Uterus (tissue), 4 donors: ENCODE data around the gene TOB1. TPM values are rescaled to one million over a fixed set of nuclear protein-coding genes. Genes with fewer than 3 reads are reported as not detected.
A peak's percentile ranks its signal among the peaks of the same experiment; 100 is the strongest.

Experiments
- DNase-seq, 2 donors: peaks; one replicate each; pipeline ENCODE4 v3.0.0-alpha.2; 2019 to 2020
- H3K27ac ChIP-seq, 2 donors: fragments of 200-600 bp; sonication (generic); 1 replicate in 1 of 2; 2 replicates in 1 of 2; pipeline ENCODE4 v1.5.1; 2016 to 2018
- H3K27me3 ChIP-seq, 2 donors: fragments of 200-600 bp; sonication (generic); one replicate each; pipeline ENCODE4 v1.5.1; 2018 to 2019; ENCODE audit warnings: control low read depth in 1 of 2
- H3K36me3 ChIP-seq, 2 donors: fragments of 200-600 bp; sonication (generic); one replicate each; pipeline ENCODE4 v1.5.1; 2019; ENCODE audit warnings: control low read depth in 1 of 2
- H3K4me1 ChIP-seq, 2 donors: fragments of 200-600 bp; sonication (generic); one replicate each; pipeline ENCODE4 v1.5.1; 2018 to 2019; ENCODE audit warnings: control low read depth in 1 of 2
- H3K4me3 ChIP-seq, 2 donors: fragments of 200-600 bp; sonication (generic); 1 replicate in 1 of 2; 2 replicates in 1 of 2; pipeline ENCODE4 v1.5.1; 2018 to 2019; ENCODE audit warnings: mild to moderate bottlenecking in 1 of 2
- H3K9me3 ChIP-seq, 2 donors: fragments of 200-600 bp; sonication (generic); one replicate each; pipeline ENCODE4 v1.5.1; 2019; ENCODE audit warnings: control low read depth in 1 of 2
- POLR2A ChIP-seq, 2 donors: fragments of 450-650 bp; IDR thresholded peaks; one replicate each; pipeline ENCODE4 v1.6.1; 2016; ENCODE audit warnings: antibody characterized with exemption in 2 of 2, mild to moderate bottlenecking in 1 of 2, moderate library complexity in 1 of 2
- intact Hi-C: fragments of 100-400 bp; cut with DNase I; formaldehyde crosslinking; loops from one replicate; pipeline ENCODE4 v1.15.1; 2023; ENCODE audit warnings: low total_unique reads
- total RNA-seq, 4 donors: library from RNA; depleted of rRNA in 3 of 4; stranded (reverse); fragments of >200 nt in 3 of 4; gene quantifications; one replicate each; pipeline versions ENCODE4 v1.1.0 to v1.2.4, GENCODE V29; 2014 to 2023
- TF ChIP-seq, protein P1 (sequence below), 4 experiments: fragments of 200-600 bp in 2 of 4; fragments of 450-650 bp in 2 of 4; sonication (generic) in 2 of 4; IDR thresholded peaks; one replicate each; pipeline ENCODE4 v1.5.1; 2016 to 2019; ENCODE audit warnings: antibody characterized with exemption in 4 of 4, mild to moderate bottlenecking in 2 of 4, moderate library complexity in 1 of 4
- donor health status: DM: yes; HTN: yes; CAD: no.

Gene TOB1, protein sequence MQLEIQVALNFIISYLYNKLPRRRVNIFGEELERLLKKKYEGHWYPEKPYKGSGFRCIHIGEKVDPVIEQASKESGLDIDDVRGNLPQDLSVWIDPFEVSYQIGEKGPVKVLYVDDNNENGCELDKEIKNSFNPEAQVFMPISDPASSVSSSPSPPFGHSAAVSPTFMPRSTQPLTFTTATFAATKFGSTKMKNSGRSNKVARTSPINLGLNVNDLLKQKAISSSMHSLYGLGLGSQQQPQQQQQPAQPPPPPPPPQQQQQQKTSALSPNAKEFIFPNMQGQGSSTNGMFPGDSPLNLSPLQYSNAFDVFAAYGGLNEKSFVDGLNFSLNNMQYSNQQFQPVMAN
- 10 to 100 TPM; 16.5 to 64.3 (median 27.5) TPM for total RNA-seq

DNA sequence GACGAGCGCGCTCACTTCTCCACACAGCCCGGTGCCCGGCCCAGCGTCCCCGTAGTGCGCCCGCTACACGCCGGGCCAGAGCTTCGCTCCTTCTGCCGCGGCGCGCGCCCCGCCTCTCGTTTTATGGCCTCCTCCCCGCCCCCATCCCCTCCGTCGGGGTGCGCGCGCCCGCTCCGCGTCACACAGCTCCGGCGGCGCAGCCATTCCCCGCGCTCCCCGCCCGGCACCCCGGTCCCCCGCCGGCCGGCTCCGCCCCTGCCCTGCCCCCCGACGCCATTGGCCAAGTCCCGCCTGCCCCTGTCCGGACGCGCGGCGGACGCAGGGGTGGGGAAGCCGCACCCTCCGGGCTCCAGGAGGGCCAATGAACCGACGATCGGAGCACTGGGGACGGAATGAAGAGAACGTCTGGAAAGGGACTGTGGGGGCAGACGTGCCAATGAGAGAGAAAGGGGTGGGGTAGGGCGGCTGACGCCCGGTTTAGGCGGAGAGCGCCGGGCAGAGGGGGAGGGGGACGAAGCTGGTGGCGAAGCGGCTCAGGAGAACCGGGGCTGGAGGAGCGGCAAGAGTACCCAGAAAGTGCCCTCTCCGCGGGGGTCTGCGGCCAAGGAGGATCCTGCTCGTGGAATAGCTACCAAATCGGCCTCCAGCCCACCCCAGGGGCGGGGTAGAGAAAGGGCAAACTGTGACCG is at the start of gene TOB1:
Gene TOB1, minus strand, starts transcription at position 94 of the 689 bp plus-strand sequence. CDS start 2,337 bp downstream, outside the sequence.
- intact Hi-C loops, result loop anchor here (2.0 to 5.0 kb wide), 2 partner anchors 64 to 86 kb away; no protein-coding TSS in a partner anchor
- peak; percentile 99 to 100 for TF ChIP-seq POLR2A (IDR thresholded peaks at IDR 0.05)
- TF ChIP-seq, protein P1, sequence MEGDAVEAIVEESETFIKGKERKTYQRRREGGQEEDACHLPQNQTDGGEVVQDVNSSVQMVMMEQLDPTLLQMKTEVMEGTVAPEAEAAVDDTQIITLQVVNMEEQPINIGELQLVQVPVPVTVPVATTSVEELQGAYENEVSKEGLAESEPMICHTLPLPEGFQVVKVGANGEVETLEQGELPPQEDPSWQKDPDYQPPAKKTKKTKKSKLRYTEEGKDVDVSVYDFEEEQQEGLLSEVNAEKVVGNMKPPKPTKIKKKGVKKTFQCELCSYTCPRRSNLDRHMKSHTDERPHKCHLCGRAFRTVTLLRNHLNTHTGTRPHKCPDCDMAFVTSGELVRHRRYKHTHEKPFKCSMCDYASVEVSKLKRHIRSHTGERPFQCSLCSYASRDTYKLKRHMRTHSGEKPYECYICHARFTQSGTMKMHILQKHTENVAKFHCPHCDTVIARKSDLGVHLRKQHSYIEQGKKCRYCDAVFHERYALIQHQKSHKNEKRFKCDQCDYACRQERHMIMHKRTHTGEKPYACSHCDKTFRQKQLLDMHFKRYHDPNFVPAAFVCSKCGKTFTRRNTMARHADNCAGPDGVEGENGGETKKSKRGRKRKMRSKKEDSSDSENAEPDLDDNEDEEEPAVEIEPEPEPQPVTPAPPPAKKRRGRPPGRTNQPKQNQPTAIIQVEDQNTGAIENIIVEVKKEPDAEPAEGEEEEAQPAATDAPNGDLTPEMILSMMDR (IDR thresholded peaks at IDR 0.05), result peak in 2 of 4 experiments; percentile 4 to 7
- Histone ChIP-seq H3K27me3 (no peaks in the 10 kb centered on the region), H3K4me3 (peak within 1 kb of the TSS; percentile 91 to 99), H3K9me3 (no peaks in the 10 kb centered on the region), H3K27ac (peak within 1 kb of the TSS; percentile 99), H3K4me1 (peaks cover 0 to 5% of the 10 kb centered on the region in 2 donors), H3K36me3 (no peaks in the 10 kb centered on the region)
- peak; percentile 97 to 98 for DNase-seq

DNA sequence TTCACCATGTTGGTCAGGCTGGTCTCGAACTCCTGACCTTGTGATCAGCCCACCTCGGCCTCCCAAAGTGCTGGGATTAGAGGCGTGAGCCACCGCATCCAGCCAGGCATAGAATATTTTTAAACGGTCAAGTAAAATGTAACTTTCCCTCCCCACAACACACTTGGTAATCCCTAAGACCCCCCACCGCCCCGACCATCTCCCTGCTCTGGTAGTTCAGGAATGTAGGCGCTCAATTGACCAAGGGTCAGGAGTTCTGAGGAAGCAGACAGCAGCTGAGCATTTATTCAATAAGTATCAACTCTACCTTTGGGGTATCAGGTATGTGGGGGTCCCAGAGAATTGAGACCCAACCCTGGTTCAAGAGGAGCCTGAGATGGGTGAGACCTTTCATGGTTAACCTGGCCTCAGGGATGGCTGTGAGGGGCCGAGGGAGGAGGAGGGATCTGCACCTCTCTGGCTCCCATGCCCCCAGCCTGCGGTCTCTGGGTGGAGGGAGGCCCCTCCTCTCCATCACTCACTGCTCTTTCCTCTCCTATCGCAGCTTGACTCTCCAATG is 48.4 kb upstream of the TOB1 start:
- no peaks in the 10 kb centered on the region for H3K4me1 ChIP-seq
- no peaks in the 10 kb centered on the region for H3K27me3 ChIP-seq
- no peak overlapping the region for H3K27ac ChIP-seq
- H3K4me3 ChIP-seq, result no peak overlapping the region
- no peak for DNase-seq
- no peaks in the 10 kb centered on the region for H3K36me3 ChIP-seq
- intact Hi-C loops, result no loop called here
- no peaks in the 10 kb centered on the region for H3K9me3 ChIP-seq
- TF ChIP-seq POLR2A (IDR thresholded peaks at IDR 0.05), result no peak
- TF ChIP-seq, protein P1 (IDR thresholded peaks at IDR 0.05), result no peak

DNA sequence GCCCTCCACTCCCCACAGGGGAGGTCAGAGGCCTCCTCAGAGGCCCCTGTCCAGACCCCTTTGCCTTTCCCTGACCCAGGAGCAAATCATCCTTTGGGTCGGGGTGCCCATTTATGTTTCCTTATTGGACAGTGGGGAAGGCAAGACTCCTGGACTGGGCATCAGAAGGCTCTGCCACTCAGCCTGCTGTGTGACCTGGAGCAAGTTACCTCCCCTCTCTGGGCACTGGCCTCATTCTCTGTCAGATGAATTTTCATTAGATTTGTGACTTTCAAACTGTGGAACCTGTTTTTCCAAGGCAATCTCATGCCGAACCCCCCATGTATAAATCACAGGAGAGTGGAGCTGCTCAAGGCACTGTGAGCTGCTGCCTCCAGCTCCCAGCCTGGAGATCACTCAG is 47.0 kb upstream of the TOB1 start:
- no peak overlapping the region for H3K4me3 ChIP-seq
- intact Hi-C loops, result no loop called here
- no peak for DNase-seq
- H3K27me3 ChIP-seq, result no peaks in the 10 kb centered on the region
- no peak overlapping the region for H3K27ac ChIP-seq
- no peaks in the 10 kb centered on the region for H3K36me3 ChIP-seq
- no peaks in the 10 kb centered on the region for H3K9me3 ChIP-seq
- no peak for TF ChIP-seq POLR2A (IDR thresholded peaks at IDR 0.05)
- TF ChIP-seq, protein P1 (IDR thresholded peaks at IDR 0.05), result no peak
- no peaks in the 10 kb centered on the region for H3K4me1 ChIP-seq

DNA sequence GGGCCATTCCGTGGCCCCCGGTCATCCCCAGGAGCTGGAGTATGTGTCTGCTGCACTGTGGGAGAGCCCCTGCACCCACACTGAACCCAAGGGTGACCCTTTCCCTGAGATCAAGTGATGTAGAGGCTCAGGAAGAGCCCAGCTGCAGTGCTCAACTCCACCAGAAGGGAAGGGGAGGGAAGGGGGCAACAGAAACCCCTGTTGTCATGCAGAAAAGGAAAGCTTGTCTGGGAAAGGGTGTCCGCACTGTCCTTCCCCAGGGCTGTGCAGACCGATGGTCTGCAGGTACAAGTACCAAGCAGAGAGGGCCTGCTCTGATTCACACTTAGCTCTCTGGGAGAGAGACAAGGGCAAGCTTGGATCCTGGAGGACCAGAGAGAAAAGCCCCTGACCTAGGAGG is 45.7 kb upstream of the TOB1 start:
- H3K27ac ChIP-seq, result no peak overlapping the region
- H3K36me3 ChIP-seq, result no peaks in the 10 kb centered on the region
- no peaks in the 10 kb centered on the region for H3K27me3 ChIP-seq
- H3K9me3 ChIP-seq, result no peaks in the 10 kb centered on the region
- intact Hi-C loops, result no loop called here
- no peak for DNase-seq
- no peak for TF ChIP-seq POLR2A (IDR thresholded peaks at IDR 0.05)
- TF ChIP-seq, protein P1 (IDR thresholded peaks at IDR 0.05), result no peak
- no peak overlapping the region for H3K4me3 ChIP-seq
- H3K4me1 ChIP-seq, result no peaks in the 10 kb centered on the region

DNA sequence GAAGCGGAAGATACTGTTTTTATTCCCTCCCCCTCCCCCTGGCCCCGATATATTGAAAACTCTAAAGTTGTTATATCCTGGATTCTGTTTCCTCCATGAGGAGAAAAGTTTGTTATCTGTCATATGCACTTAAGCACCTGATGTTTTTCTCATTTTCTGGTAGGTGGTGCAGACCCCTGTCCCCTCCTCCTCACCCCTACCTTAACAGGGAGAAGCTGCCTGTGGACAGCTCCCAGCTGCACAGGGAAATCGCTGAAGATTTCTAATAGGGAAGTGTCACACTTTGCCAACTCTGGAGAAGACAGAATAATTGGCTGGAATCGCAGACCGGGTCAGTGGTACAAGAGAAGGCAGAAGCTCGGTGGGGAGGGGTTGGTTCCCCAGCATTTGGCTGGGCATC is 45.3 kb upstream of the TOB1 start:
- Histone ChIP-seq H3K9me3 (no peaks in the 10 kb centered on the region), H3K36me3 (no peaks in the 10 kb centered on the region), H3K4me1 (no peaks in the 10 kb centered on the region), H3K4me3 (no peak overlapping the region), H3K27ac (no peak overlapping the region), H3K27me3 (no peaks in the 10 kb centered on the region)
- DNase-seq, result no peak
- TF ChIP-seq POLR2A (IDR thresholded peaks at IDR 0.05), result no peak
- TF ChIP-seq, protein P1 (IDR thresholded peaks at IDR 0.05), result no peak
- intact Hi-C loops, result no loop called here
